ENCODE results near the gene SLC12A7.
"Not testable (repeated sequence)": the region's sequence is repeated elsewhere in the genome, so short reads cannot be mapped to it uniquely, and the experiment has no call there.

Gene SLC12A7

DNA sequence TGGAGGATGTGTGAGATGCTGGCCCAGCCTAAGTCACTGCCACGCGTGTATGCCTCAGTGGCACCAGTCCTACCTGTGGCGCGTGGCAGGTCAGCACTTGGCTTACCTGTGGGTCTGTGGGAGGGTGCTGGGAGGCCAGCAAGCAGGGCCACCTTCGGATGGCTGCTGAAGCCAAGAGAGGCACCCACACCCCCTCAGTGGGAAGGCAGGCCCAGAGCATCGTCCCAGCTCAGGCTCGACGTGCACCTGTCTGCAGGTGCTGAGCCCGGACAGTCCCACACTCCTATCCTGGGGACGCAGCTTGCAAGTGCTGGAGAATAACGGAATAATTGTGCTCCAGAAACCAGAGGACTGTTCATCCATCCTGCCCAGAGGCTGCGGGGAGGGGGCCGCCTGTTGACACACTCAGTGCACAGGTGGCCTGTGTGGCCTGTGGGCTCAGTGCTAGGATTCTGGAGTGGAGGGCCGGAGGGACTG lies 79.3 kb downstream of the SLC12A7 start:
- no peak for DNase-seq

DNA sequence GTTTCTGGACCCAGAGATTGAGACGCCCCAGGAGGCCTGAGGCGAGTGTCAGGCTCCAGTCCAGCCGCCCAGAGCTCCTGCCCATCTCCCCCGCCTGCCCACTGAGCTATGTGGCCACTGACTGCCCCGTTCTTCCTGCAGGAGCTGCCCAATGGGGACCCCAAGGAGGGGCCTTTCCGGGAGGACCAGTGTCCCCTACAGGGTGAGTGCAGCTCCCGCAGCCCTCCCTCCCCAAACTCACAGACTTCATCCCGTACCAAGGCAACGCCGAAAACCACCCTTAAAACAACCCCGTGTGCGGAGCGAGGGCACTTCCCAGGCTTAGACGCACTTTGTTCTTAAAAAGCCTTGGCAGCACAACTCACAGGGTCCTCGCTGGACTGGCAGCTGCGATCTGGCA lies 79.9 kb downstream of the SLC12A7 start:
- DNase-seq: no peak

DNA sequence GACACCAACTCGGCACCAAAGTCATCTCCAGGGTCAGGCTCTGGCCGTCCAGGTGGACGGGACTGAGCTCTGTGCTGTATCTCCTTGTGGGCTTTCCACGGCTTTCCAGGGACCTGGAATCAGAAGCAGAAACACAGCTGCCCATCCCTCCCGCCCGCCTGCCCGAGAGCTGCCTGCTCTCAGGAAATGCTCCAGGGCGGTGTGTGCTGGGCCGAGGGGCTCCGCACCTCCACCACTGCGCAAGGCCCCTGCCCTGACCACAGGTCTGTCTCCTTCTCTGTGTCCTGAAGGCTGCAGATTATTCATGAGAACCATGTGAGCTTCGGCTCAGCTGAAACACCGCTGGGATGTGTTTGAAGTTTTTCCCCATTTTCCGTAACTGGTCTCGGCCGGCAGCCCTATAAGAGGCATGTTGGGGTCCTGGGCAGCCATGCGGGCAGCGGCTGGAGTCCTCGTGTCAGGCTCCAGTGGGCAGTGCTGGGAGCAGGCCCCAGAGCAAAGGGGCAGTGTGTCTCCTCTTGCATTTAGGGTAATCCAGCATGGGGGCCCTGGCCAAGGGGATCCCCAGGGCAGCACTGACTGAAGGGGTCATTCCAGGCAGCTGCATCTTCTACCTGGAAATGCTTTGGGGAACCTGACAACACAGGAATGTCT lies 80.4 kb downstream of the SLC12A7 start:
- DNase-seq: no peak

GRCh38 chr5:1030801-1031271 lies 81.0 kb downstream of the SLC12A7 start:
- DNase-seq: no peak

GRCh38 chr5:1029945-1030625 lies 81.8 kb downstream of the SLC12A7 start:
- no peak for DNase-seq

GRCh38 chr5:1029282-1029944 lies 82.5 kb downstream of the SLC12A7 start:
- no peak for DNase-seq

GRCh38 chr5:1028481-1029281 lies 83.2 kb downstream of the SLC12A7 start:
- no peak for DNase-seq

- no peak for DNase-seq
Measured at GRCh38 chr5:1027631-1028441, 84.0 kb downstream of the SLC12A7 start.

GRCh38 chr5:1026700-1027621 lies 84.9 kb downstream of the SLC12A7 start:
- no peak for DNase-seq

- not testable (repeated sequence) for DNase-seq
Measured at GRCh38 chr5:1021969-1022336, 89.9 kb downstream of the SLC12A7 start.

- no peak for DNase-seq
Measured at GRCh38 chr5:1021136-1021968, 90.5 kb downstream of the SLC12A7 start.

- DNase-seq: no peak
Measured at GRCh38 chr5:1020452-1020961, 91.4 kb downstream of the SLC12A7 start.

GRCh38 chr5:1019001-1019905 lies 92.6 kb downstream of the SLC12A7 start:
- DNase-seq: no peak

DNA sequence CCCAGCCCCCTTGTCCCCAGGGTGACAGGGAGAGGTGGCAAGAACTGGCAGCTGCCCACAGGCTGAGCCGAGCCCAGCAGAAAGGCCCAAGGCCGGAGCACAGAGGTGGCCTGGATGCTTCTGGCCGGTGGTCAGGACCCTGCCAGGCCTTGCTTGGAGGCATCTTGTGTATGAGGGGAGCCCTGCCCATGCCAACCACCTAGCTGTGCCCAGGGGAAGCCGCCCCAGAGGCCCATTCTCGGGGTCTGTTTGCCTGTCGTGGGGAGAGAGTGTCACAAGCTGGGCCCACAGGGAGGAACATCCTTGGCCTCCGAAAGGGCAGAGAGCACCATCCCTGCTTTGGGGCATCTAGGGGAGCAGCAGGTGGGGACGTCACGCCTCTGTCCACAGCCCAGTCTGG lies 93.3 kb downstream of the SLC12A7 start:
- DNase-seq: no peak

- DNase-seq: no peak
Measured at GRCh38 chr5:1017691-1018455, 94.0 kb downstream of the SLC12A7 start.

DNA sequence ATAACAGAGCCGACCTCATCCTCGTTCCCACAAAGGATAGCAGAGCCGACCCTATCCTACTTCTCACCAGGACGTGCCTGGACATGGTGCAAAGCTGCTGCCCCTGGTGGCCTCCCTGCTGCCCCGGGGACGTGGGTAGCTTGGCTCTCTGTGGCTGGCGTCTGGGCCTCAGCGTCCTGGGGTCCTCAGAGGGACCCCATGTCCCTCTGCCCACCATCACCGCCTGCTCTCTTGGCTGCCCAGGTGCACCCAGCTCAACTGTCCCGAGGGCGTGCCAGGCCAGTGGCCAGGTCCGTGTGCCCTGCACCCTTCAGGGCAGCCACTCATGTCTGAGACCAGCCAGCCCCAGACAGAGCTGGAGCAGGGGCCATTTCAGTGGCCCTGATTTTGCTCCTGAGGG lies 94.8 kb downstream of the SLC12A7 start:
- DNase-seq: no peak

DNA sequence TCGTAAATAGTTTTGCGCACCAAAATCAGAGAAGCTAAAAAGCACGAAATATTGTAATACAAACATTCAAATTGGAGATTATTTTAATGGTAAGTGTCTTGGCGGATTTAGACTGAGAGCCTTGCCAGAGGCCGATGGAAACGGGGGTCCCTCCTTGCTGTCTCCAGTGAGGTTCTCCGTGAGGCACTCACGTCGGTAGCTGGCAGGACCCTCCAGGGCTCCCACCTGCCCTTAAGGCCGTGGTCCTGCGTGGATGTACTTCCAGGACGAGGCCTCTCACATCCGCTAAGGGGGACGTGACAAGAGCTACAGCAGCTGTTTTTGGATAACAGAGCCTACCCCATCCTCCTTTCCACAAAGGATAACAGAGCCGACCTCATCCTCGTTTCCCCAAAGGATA lies 95.4 kb downstream of the SLC12A7 start:
- DNase-seq: no peak

- no peak for DNase-seq
Measured at GRCh38 chr5:1016036-1016435, 95.8 kb downstream of the SLC12A7 start.

Data from NCI-H526 treated with DMSO at 0.1 percent for 48 hours (cell line).